ENCODE measurements around the gene HOXC13.

DNA sequence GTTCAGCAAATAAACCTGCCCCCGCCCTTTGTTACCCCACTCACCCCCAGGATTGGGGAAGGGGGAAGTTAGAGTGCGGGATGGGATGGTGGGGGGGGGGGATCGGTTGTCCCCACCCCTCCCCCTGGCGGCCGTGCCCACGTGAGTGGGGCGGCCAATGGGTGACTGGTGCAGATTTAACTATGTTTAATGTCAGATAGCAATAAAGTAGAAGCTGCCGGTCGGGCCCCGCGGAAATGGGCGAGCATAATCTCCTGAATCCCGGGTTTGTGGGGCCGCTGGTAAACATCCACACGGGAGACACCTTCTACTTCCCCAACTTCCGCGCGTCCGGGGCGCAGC lies 16.0 kb downstream of the HOXC13 start, which contains the start of gene HOXC12:
- no peak for TF ChIP-seq POLR2A (IDR thresholded peaks at IDR 0.05)
- TF ChIP-seq, protein P1, sequence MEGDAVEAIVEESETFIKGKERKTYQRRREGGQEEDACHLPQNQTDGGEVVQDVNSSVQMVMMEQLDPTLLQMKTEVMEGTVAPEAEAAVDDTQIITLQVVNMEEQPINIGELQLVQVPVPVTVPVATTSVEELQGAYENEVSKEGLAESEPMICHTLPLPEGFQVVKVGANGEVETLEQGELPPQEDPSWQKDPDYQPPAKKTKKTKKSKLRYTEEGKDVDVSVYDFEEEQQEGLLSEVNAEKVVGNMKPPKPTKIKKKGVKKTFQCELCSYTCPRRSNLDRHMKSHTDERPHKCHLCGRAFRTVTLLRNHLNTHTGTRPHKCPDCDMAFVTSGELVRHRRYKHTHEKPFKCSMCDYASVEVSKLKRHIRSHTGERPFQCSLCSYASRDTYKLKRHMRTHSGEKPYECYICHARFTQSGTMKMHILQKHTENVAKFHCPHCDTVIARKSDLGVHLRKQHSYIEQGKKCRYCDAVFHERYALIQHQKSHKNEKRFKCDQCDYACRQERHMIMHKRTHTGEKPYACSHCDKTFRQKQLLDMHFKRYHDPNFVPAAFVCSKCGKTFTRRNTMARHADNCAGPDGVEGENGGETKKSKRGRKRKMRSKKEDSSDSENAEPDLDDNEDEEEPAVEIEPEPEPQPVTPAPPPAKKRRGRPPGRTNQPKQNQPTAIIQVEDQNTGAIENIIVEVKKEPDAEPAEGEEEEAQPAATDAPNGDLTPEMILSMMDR (IDR thresholded peaks at IDR 0.05): no peak
- no peak for TF ChIP-seq POLR2AphosphoS5 (IDR thresholded peaks at IDR 0.05)

Data from gastroesophageal sphincter (tissue), 3 donors.